Measurements from ENCODE around the gene DENND1C. TPM values are rescaled to one million over a fixed set of nuclear protein-coding genes. Genes with fewer than 3 reads are reported as not detected.

Gene DENND1C
- total and polyA plus RNA-seq, 8 donors = 0.51 to 3.2 (median 1.7) TPM

DNA sequence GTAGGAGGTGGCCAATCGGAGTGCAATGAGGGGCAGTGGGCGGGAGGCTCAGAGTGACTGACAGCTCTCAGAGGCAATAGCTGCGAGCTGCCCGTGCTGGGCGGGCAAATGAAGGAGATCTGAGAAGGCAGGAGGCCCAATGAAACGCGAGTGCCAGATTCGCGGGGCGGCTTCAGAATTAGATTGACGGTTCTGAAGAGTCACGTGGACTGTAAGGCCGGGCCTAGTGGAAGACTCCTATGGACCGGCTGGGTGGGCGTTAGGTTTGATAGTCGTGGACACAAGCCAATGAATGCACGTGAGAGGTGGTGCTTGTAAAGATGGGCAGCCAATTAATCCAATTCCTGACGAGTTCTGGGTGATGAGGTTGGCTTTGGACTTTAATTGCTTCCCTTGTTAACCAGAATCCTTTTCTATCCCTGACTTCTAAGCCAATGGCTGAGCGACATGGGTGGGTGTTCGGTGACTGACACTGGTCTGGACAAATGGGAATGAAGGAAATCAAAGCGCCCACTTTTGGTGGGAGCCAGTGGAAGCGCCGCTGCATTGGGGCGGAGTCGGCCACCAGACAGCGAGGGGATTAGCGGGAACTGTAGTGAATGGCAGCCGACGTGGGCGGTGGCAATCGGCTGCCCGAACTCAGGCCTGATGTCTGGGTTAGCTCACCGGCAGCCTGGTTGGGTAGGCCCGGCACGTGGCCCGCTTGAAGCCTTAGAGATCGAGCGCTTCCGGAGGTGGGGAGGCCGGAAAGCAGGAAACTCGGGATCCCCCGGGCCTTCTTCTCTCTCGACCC, 56.5 kb downstream of the DENND1C start:
- Histone ChIP-seq H3K36me3 (peaks cover 0 to 7% (median 1%) of the 10 kb centered on the region in 3 donors), H3K9me3 (no peaks in the 10 kb centered on the region), H3K27me3 (no peaks in the 10 kb centered on the region), H3K4me1 (peaks cover 0 to 11% (median 0%) of the 10 kb centered on the region in 3 donors), H3K27ac (peak overlapping the region; percentile 53 to 82 (median 74)), H3K4me3 (peak overlapping the region in 2 of 4 donors; percentile 76 to 87)
- 8 to 9% methylated on average over 42 to 43 of the region's 43 CpGs for WGBS, 2 donors
- peak; percentile 95 to 100 (median 100) for DNase-seq
- intact Hi-C loops (cut with DNase I) = no loop called here
- ATAC-seq = peak; percentile 90 to 94 (median 90)
- FAIRE-seq = peak; percentile 99
- TF ChIP-seq, protein P1, sequence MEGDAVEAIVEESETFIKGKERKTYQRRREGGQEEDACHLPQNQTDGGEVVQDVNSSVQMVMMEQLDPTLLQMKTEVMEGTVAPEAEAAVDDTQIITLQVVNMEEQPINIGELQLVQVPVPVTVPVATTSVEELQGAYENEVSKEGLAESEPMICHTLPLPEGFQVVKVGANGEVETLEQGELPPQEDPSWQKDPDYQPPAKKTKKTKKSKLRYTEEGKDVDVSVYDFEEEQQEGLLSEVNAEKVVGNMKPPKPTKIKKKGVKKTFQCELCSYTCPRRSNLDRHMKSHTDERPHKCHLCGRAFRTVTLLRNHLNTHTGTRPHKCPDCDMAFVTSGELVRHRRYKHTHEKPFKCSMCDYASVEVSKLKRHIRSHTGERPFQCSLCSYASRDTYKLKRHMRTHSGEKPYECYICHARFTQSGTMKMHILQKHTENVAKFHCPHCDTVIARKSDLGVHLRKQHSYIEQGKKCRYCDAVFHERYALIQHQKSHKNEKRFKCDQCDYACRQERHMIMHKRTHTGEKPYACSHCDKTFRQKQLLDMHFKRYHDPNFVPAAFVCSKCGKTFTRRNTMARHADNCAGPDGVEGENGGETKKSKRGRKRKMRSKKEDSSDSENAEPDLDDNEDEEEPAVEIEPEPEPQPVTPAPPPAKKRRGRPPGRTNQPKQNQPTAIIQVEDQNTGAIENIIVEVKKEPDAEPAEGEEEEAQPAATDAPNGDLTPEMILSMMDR (IDR thresholded peaks at IDR 0.05) = no peak

DNA sequence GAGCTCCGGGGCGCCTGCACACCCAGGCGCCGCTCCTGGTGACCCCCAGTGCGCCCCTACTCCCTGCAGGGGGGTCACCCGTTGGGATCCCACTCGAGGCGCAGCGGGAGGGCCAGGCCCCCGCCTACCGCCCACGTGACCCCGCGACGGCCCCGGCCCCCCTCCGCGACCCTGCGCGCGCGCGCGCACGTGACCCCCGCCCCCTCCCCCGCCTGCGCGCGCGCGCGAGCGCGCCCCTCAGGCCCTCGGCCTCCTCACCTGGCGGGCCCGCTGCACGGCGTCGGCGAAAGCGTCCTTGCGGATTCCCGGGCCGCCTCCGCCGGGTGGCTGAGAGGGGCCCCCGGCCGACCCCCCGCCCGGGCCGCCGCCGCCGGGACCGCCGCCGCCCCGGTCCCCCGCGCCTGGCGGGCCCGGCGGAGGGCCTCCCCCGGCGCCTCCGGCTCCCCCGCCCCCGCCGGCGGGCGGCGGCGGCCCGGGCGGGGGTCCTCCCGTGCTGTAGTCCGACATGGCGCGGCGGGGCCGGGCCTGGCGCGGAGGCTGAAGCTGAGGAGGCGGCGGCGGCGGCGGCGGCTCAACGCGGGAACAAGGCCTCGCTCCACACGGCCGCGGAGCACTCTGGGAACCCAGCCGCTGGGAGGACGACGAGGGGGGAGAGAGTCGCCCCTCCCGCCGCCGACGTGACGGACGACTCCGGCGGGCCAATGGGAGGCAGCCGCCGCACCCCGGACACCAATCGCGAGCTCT, 57.2 kb downstream of the DENND1C start, which contains the start of gene KHSRP:
KHSRP (minus strand) TSS at position 617 of the 744 bp plus-strand sequence; CDS start at position 507, 110 bp downstream.
- H3K4me1 ChIP-seq = peaks cover 0 to 11% (median 0%) of the 10 kb centered on the region in 3 donors
- 0 to 1% methylated on average over 27 to 114 of the region's 114 CpGs for WGBS, 2 donors
- H3K36me3 ChIP-seq = peaks cover 0 to 15% (median 6%) of the 10 kb centered on the region in 3 donors
- peak within 1 kb of the TSS; percentile 53 to 82 (median 74) for H3K27ac ChIP-seq
- DNase-seq (peak in 4 of 6 donors; percentile 37 to 100 (median 66)), FAIRE-seq (no peak), ATAC-seq (no peak)
- intact Hi-C loops (cut with DNase I) = no loop called here
- H3K9me3 ChIP-seq = no peaks in the 10 kb centered on the region
- TF ChIP-seq, protein P1 (IDR thresholded peaks at IDR 0.05) = no peak
- no peaks in the 10 kb centered on the region for H3K27me3 ChIP-seq
- peak within 1 kb of the TSS; percentile 57 to 87 (median 76) for H3K4me3 ChIP-seq

DNA sequence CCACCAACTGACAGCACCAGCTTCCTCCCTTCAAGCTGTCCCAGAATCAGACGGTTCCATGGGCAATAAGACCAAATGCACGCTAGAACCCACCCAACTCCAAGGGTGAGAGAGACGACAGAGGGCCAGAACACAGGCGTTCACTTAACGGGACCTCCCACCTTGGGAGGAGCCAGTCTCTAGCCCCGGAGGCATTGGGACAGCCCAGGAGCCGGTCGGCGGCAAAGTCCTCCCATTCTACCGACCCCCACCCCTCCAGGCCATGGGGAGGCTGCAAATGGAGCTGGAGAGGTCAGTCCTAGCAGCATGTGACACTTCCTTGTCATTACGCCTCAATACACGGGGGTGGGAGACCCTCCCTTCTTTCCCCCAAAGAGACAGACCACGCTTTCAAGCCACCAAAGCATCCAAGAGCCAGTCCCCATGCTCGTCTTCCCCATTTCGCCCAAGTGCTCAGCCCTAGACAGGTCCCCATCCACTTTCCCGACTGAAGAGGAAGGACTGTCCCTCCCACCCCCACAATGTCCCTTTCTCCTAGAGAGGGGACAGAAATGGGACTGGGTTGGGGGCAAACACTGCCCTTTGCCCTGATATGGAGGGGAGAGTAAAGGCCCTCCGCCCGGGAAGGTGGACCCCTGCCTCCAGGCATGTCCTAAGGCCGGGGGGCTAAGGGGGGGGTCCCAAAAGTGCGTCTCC, 57.9 kb downstream of the DENND1C start:
- TF ChIP-seq, protein P1 (IDR thresholded peaks at IDR 0.05) = no peak
- Histone ChIP-seq H3K27ac (peak overlapping the region in 2 of 4 donors; percentile 28 to 39), H3K36me3 (peaks cover 0 to 22% (median 10%) of the 10 kb centered on the region in 3 donors), H3K9me3 (no peaks in the 10 kb centered on the region), H3K27me3 (no peaks in the 10 kb centered on the region), H3K4me3 (peak overlapping the region; percentile 57 to 87 (median 76)), H3K4me1 (peaks cover 0 to 11% (median 0%) of the 10 kb centered on the region in 3 donors)
- FAIRE-seq (no peak), ATAC-seq (no peak), DNase-seq (peak in 3 of 6 donors; percentile 35 to 74 (median 38))
- intact Hi-C loops (cut with DNase I) = no loop called here
- 1% methylated on average over 20 of the region's 20 CpGs for WGBS, 2 donors

DNA sequence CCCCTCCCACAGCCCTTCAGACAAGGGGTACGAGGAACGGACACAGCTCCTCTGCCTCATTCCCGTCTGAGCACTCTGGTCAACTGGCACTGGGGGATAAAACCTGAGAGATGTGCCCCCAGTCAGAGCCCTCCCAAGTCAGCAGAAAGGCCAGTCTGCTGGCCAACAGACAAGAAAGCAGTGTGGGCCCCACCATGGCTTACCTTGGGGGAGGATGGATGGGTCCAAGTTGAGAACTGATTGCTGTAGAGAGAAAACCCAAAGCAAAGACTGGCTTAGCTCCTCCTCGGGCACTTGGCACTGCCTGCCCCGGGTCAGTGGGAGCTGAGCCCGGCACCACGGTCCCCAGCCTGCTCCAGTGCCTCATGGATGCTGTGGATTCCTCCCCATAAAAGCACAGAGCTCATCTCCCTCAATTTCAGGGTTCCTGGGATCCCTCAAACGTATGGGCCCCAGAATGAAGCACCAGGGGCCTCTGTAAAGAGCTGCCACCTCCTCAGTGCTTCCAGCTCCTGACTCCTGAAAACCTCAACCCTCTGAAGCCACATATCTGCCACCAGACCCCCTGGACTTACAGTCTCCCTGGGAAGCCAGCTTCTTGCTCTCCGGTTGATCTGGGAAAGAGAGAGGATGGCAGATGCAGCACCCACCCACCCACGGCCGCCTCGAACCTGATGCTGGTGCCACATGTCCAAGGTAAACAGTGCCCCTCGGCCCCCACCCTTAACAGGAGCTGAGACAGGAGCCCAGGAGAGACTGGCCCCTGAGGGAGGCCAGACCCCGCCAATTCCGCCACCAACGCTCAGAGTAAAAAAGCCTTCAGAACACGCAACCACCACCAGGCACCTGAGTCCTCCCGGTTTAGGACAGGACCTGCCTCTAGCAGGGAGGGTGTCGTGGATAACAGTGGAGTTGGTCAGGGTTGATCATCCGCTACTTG, 60.2 kb downstream of the DENND1C start:
- TF ChIP-seq, protein P1 (IDR thresholded peaks at IDR 0.05) = no peak
- FAIRE-seq = no peak
- DNase-seq = no peak
- Histone ChIP-seq H3K9me3 (no peaks in the 10 kb centered on the region), H3K27ac (no peak overlapping the region), H3K27me3 (no peaks in the 10 kb centered on the region), H3K36me3 (peaks cover 6 to 45% (median 32%) of the 10 kb centered on the region in 3 donors), H3K4me3 (no peak overlapping the region), H3K4me1 (peaks cover 0 to 11% (median 0%) of the 10 kb centered on the region in 3 donors)
- intact Hi-C loops (cut with DNase I) = no loop called here
- 79 to 83% methylated on average over 20 of the region's 20 CpGs for WGBS, 2 donors
- ATAC-seq = no peak
